GM19351 (cell line): ENCODE data around the gene HIPK2.

Source experiments
- ATAC-seq: cut with Tn5 transposase; IDR thresholded peaks from one replicate; pipeline ENCODE4 v1.9.1; 2021; ENCODE audit warnings: mild to moderate bottlenecking, moderate library complexity; ENCODE audit not compliant: unreplicated experiment

Gene HIPK2

DNA sequence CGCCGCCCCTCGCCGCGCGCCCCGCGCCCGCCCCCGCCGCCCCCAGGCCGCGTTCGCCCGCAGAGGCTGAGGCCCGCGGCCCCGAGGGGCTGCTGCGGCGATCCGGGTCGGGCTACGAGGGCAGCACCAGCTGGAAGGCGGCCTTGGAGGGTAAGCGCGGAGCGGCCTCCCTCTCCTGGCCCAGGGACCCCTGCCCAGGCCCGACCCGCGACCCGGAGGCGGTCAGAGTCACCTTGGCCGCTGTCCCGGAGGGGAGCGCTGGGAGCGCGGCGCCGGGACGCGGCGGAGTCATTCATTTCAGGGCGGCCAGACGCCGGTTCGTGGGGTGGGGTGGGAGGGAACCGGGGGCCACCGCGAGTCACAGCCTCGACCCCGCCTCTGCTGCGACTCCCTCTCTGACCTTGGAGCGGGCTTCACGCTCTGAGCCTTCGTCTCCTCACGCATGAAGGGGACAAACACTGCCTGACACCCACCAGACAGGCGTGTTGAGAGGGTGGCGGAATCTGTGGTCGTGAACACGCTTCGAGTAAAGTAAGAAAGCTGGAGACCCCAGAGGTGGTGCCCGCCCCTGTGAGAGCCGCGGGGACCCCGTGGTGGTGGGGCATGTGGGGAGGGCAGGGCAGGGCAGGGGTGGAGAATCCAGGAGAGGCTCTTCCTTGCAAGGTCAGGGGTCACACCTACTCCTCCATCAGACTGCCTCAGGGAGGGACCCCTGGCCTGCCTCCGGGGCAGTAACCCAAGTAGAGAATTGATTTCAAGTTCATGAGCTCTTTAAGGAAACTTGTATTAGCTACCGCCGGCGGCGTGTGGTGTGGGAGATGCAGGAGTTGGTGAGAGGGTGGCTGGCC, 253.6 kb downstream of the HIPK2 start:
- ATAC-seq = no peak

GRCh38 chr7:139523199-139523941, 254.4 kb downstream of the HIPK2 start, which contains the start of gene CLEC2L:
CLEC2L (plus strand) TSS chr7:139523685; CDS start chr7:139523928, 243 bp downstream.
- ATAC-seq = no peak

GRCh38 chr7:139522830-139523198, 255.0 kb downstream of the HIPK2 start:
- no peak for ATAC-seq

- no peak for ATAC-seq
Observed at GRCh38 chr7:139521439-139521838, 256.4 kb downstream of the HIPK2 start.

GRCh38 chr7:139515266-139515665, 262.5 kb downstream of the HIPK2 start:
- ATAC-seq = no peak
